Measurements from ENCODE around the gene STAT5B.

STAT5B gene

GRCh38 chr17:42287977-42288802 lies 12.0 kb upstream of the STAT5B start, which contains the start of gene STAT5A:
STAT5A (plus strand) TSS chr17:42288498; CDS start chr17:42289412, 914 bp downstream.
- H3K4me3 ChIP-seq (ENCODE audit: low read length), result no peak within 1 kb of the TSS
- no peak for DNase-seq (ENCODE audit: low read depth, low spot score)

DNA sequence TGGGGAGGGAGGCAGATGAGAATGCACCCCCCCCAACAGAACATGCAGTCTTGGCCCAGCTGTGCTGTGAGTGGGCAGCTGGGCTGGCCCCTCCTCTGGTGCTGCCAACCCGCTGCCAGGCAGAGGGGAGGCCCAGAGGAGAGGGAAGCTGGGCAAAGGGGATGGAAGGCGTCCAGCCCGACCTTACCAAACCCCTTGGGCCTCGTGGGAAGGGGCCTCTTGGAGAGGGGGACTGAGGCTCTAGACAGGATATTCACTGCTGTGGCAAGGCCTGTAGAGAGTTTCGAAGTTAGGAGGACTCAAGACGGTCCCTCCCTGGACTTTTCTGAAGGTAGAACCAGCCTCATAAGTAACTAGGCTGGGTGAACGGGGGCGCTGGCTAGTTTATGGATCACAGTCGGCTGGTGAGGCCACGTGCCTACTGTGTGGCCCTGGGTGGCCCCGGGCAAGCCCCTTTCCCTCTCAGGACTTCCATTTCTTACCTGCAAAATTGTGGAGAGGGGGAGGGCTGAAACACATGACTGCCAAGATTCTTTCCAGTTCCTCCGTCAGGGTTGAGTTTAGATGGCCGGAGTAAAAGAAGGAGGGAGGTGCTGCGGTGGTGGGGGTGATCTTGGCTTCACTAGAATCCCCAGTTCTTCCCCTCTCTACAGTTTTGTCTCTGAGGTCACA lies 11.2 kb upstream of the STAT5B start:
- no peak for DNase-seq (ENCODE audit: low read depth, low spot score)
- H3K4me3 ChIP-seq (ENCODE audit: low read length), result no peak overlapping the region

GRCh38 chr17:42286411-42287221 lies 10.4 kb upstream of the STAT5B start:
- H3K4me3 ChIP-seq (ENCODE audit: low read length), result no peak overlapping the region

DNA sequence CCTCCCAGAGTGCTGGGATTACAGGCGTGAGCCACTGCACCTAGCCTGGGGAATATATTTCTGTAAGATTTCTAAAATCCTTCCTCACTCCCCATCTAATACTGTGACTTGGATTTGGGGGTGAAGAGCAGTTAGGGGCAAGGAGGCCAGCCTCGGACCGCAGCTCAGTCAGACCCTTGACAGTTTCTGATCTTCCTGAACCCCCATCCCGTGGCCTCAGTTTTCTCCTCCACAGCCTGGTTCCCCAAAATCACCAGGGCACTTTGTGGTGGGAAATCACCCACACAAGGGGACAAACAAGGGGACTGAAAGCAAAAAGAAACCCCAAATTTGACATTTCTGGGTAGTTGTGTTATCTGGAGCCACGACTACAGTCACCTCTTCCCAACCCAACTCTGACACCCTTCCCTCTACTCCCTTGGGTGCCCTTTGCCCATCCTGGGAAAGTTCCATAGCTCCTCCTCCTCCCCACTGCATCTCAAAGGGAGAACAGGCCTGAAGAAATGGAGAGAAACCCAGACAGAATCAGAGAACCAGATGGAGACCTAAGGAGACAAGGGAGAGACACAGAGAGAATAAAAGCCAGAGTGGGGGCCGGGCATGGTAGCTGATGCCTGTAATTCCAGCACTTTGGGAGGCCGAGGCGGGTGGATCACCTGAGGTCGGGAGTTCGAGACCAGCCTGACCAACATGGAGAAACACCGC lies 9.3 kb upstream of the STAT5B start:
- DNase-seq (ENCODE audit: low read depth, low spot score), result no peak
- H3K4me3 ChIP-seq (ENCODE audit: low read length), result no peak overlapping the region

More at GRCh38 chr17:42286411-42287221, 10.4 kb upstream of the STAT5B start:
- no peak for DNase-seq (ENCODE audit: low read depth, low spot score)

DNA sequence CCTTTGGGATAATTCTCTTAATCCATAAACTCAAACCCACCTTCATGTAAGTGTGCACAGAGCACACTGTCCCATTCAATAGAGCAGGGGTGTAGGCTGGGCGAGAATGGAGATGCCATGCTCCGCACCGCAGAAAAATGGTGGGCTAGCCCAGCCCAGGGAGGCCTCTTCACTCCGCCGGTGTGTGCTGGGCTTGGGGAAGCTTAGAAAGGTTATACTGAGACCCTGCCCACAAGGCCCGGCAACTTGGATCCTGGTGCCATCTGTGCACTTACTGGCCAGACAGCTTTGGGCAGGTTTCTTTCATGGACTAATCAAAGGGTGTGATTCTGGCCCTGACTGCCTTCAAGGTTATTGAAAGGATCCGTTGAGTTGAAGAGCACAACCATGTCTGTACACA lies 8.4 kb upstream of the STAT5B start:
- no peak for DNase-seq (ENCODE audit: low read depth, low spot score)
- H3K4me3 ChIP-seq (ENCODE audit: low read length), result no peak overlapping the region

GRCh38 chr17:42284024-42284369 lies 7.8 kb upstream of the STAT5B start:
- H3K4me3 ChIP-seq (ENCODE audit: low read length), result no peak overlapping the region
- no peak for DNase-seq (ENCODE audit: low read depth, low spot score)

- no peak overlapping the region for H3K4me3 ChIP-seq (ENCODE audit: low read length)
- no peak for DNase-seq (ENCODE audit: low read depth, low spot score)
These were observed 7.2 kb upstream of the STAT5B start for GRCh38 chr17:42283241-42284023.

- DNase-seq (ENCODE audit: low read depth, low spot score), result no peak
- no peak overlapping the region for H3K4me3 ChIP-seq (ENCODE audit: low read length)
These were observed 6.4 kb upstream of the STAT5B start for GRCh38 chr17:42282478-42283080.

- H3K4me3 ChIP-seq (ENCODE audit: low read length), result no peak overlapping the region
- DNase-seq (ENCODE audit: low read depth, low spot score), result no peak
These were observed 5.4 kb upstream of the STAT5B start for GRCh38 chr17:42281571-42282096.

DNA sequence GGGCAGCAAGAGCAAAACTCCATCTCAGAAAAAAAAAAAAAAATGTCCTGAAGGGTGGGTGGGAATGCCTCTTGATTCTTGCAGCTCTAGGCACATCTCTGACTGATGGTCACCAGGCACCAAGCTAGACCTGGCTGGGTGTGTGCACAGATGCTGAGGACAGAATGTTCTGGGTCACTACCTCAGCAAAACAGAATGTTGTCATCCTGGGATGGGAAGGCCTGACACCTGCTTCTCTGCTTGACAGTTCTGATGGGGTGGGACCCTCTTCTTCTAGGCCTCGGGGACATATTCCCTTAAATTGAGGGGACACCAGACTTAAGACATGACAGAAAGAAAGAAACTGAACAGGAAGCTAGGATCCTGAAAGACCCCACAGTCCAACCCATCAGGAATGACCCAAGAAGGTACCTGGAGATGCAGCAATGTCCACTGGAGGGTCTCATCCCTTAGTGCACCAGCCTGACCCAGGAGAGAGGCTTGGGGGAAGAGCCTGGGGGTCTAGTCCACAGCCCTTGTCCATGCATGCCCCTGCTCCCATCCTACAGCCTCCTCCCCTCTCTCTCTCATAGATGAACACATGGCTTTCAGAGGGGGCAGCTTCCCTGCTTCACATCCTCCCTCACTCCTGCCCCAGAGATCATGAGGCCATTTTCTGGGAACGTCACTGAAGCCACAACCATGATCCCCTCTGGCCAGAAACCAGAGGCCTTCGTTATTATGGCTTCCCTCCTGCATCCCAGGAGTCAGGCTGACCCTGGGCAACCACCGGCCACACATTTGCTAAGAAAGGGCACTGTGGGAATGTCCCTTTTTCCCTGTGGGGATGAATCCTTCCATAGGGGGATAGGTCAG lies 3.8 kb upstream of the STAT5B start:
- no peak overlapping the region for H3K4me3 ChIP-seq (ENCODE audit: low read length)
- DNase-seq (ENCODE audit: low read depth, low spot score), result no peak

GRCh38 chr17:42277342-42277712 lies 1.1 kb upstream of the STAT5B start:
- DNase-seq (ENCODE audit: low read depth, low spot score), result no peak
- H3K4me3 ChIP-seq (ENCODE audit: low read length), result no peak overlapping the region

DNA sequence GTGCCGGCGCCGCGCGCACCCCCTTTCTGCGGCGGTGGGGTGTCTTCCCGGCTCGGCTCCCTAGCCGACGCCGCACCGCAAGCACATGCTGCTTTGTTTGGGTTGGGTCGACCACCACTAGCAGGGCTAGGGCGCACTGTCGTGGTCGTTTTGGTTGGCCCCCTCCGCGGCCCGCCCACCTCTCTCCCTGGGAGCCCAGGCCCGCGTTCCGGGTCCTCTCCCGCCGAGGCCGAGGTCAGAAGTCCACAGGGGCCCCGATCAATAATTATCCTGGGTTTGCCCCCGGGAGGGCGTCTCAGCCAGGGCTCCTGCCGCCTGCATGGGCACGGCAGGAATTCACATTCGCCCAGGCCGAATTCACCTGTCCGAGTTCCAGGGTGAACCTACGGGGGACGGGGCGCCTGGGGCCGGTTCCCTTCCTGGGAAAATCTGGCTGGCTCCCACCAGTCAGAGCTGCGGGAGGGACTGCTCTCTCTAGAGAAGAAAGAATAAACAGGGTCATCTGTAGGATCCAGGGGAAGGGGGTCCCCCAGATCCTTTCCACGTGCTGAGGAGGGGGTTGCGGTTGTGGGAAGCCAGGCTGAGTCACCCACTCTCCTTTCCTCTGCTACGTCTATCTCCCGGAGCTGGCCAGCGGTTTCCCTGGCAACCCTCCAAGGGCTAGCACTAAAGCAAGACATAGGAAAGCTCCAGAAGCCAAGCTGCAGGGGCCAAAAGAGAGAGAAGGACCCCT lies 584 bp upstream of the STAT5B start:
- H3K4me3 ChIP-seq (ENCODE audit: low read length), result peak overlapping the region; percentile 54
- DNase-seq (ENCODE audit: low read depth, low spot score), result no peak

GRCh38 chr17:42275527-42276358 lies 448 bp downstream of the STAT5B start:
- DNase-seq (ENCODE audit: low read depth, low spot score), result no peak
- peak overlapping the region; percentile 68 for H3K4me3 ChIP-seq (ENCODE audit: low read length)

DNA sequence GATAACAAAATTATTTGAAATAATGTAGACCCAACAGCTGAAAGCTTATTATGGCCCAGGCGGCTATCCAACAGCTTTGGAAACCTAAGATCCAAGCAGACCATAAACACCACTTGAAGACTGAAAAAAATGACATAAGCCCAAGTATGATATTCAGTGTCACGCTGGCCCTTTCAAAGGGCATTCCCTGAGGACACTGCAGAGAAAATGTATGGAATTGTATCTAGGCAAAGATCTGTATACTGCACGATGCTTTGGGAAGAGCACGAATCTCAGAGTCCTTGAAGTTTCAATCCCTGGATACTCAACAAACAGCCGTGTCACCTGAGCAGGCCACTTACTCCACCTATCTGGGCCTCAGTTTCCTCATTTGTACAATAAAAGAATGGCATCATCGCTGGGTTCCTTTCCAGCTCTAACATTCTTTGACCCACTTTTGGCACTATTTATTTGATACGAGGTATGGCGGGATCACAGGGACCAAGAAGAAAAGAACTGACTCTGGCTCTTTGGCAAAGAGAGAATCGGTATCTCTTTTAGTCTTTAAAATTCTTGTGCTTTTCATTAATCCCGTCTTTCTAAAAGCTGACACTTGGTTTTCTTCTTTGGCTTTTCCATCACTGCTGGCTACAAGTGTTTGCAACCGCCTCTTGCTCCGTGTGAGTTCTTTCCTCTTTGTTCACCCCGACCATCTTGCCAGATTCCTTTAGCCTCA lies 1.2 kb downstream of the STAT5B start:
- no peak for DNase-seq (ENCODE audit: low read depth, low spot score)

GRCh38 chr17:42274253-42274542 lies 2.0 kb downstream of the STAT5B start:
- no peak for DNase-seq (ENCODE audit: low read depth, low spot score)
- H3K4me3 ChIP-seq (ENCODE audit: low read length), result no peak overlapping the region

More for the DNA sequence above, 1.2 kb downstream of the STAT5B start:
- H3K4me3 ChIP-seq (ENCODE audit: low read length), result peak overlapping the region; percentile 68

All from Jurkat, Clone E6-1 (cell line).